ENCODE results near the gene CASK. TPM values are rescaled to one million over a fixed set of nuclear protein-coding genes. Genes with fewer than 3 reads are reported as not detected.
A peak's percentile ranks its signal among the peaks of the same experiment; 100 is the strongest.

The CASK gene
- total RNA-seq, 6 donors from 2014 or later: 25.1 to 61.6 (median 35.3) TPM

GRCh38 chrX:41512394-41512793, 411.0 kb downstream of the CASK start:
- Histone ChIP-seq H3K27ac (no peak overlapping the region), H3K36me3 (no peaks in the 10 kb centered on the region), H3K4me1 (no peaks in the 10 kb centered on the region), H3K9me3 (no peaks in the 10 kb centered on the region), H3K4me3 (no peak overlapping the region), H3K27me3 (no peaks in the 10 kb centered on the region)
- no peak for DNase-seq
- TF ChIP-seq POLR2AphosphoS5 (IDR thresholded peaks at IDR 0.05) (no peak), POLR2A (IDR thresholded peaks at IDR 0.05) (no peak)
- ATAC-seq (ENCODE audit: low FRiP score in 2 of 2): no peak
- 67 to 82% methylated on average over 4 of the region's 4 CpGs for WGBS, 2 donors

- DNase-seq: no peak
- 83 to 87% methylated on average over 4 of the region's 4 CpGs for WGBS, 2 donors
These were observed 415.4 kb downstream of the CASK start for GRCh38 chrX:41507919-41508318.

GRCh38 chrX:41502004-41502403, 421.4 kb downstream of the CASK start:
- Histone ChIP-seq H3K4me3 (no peak overlapping the region), H3K27me3 (no peaks in the 10 kb centered on the region), H3K9me3 (no peaks in the 10 kb centered on the region), H3K27ac (no peak overlapping the region), H3K36me3 (no peaks in the 10 kb centered on the region), H3K4me1 (no peaks in the 10 kb centered on the region)
- TF ChIP-seq POLR2A (IDR thresholded peaks at IDR 0.05) (no peak), EP300 (IDR thresholded peaks at IDR 0.05) (no peak), POLR2AphosphoS5 (IDR thresholded peaks at IDR 0.05) (no peak)
- DNase-seq: no peak
- WGBS, 2 donors: 89 to 100% methylated on average over 1 of the region's 1 CpG
- no peak for ATAC-seq (ENCODE audit: low FRiP score in 2 of 2)

More at GRCh38 chrX:41507919-41508318, 415.4 kb downstream of the CASK start:
- ATAC-seq (ENCODE audit: low FRiP score in 2 of 2): no peak
- H3K36me3 ChIP-seq: no peaks in the 10 kb centered on the region
- no peaks in the 10 kb centered on the region for H3K4me1 ChIP-seq
- TF ChIP-seq EP300 (IDR thresholded peaks at IDR 0.05): no peak
- no peak for TF ChIP-seq POLR2A (IDR thresholded peaks at IDR 0.05)
- TF ChIP-seq CTCF (IDR thresholded peaks at IDR 0.05): no peak
- TF ChIP-seq POLR2AphosphoS5 (IDR thresholded peaks at IDR 0.05): no peak
- H3K27ac ChIP-seq: no peak overlapping the region
- H3K27me3 ChIP-seq: no peaks in the 10 kb centered on the region
- H3K9me3 ChIP-seq: no peaks in the 10 kb centered on the region
- H3K4me3 ChIP-seq: no peak overlapping the region

GRCh38 chrX:41499984-41500383, 423.4 kb downstream of the CASK start:
- Histone ChIP-seq H3K27ac (no peak overlapping the region), H3K27me3 (no peaks in the 10 kb centered on the region), H3K4me1 (no peaks in the 10 kb centered on the region), H3K4me3 (no peak overlapping the region), H3K9me3 (no peaks in the 10 kb centered on the region), H3K36me3 (no peaks in the 10 kb centered on the region)
- no peak for TF ChIP-seq POLR2AphosphoS5 (IDR thresholded peaks at IDR 0.05)
- no peak for TF ChIP-seq POLR2A (IDR thresholded peaks at IDR 0.05)
- TF ChIP-seq CTCF (IDR thresholded peaks at IDR 0.05): no peak
- TF ChIP-seq EP300 (IDR thresholded peaks at IDR 0.05): no peak
- DNase-seq (no peak), ATAC-seq (ENCODE audit: low FRiP score in 2 of 2) (peak in 1 of 2 donors; percentile 63)
- 56 to 85% methylated on average over 1 to 3 of the region's 3 CpGs for WGBS, 2 donors

GRCh38 chrX:41499195-41499594, 424.2 kb downstream of the CASK start:
- ATAC-seq (ENCODE audit: low FRiP score in 2 of 2): no peak
- Histone ChIP-seq H3K27me3 (no peaks in the 10 kb centered on the region), H3K27ac (no peak overlapping the region), H3K4me3 (no peak overlapping the region), H3K9me3 (no peaks in the 10 kb centered on the region), H3K36me3 (no peaks in the 10 kb centered on the region), H3K4me1 (no peaks in the 10 kb centered on the region)
- DNase-seq: no peak
- 64 to 75% methylated on average over 7 of the region's 7 CpGs for WGBS, 2 donors
- TF ChIP-seq CTCF (IDR thresholded peaks at IDR 0.05): no peak
- TF ChIP-seq POLR2AphosphoS5 (IDR thresholded peaks at IDR 0.05): no peak
- no peak for TF ChIP-seq POLR2A (IDR thresholded peaks at IDR 0.05)
- no peak for TF ChIP-seq EP300 (IDR thresholded peaks at IDR 0.05)

GRCh38 chrX:41491267-41492004, 431.9 kb downstream of the CASK start:
- DNase-seq: peak in 1 of 2 donors; percentile 64
- 41 to 45% methylated on average over 8 to 12 of the region's 12 CpGs for WGBS, 2 donors

More at GRCh38 chrX:41491267-41492004, 431.9 kb downstream of the CASK start:
- Histone ChIP-seq H3K4me1 (no peaks in the 10 kb centered on the region), H3K4me3 (no peak overlapping the region), H3K27me3 (no peaks in the 10 kb centered on the region), H3K9me3 (no peaks in the 10 kb centered on the region), H3K36me3 (no peaks in the 10 kb centered on the region), H3K27ac (no peak overlapping the region)
- TF ChIP-seq POLR2AphosphoS5 (IDR thresholded peaks at IDR 0.05): peak; percentile 41 to 47
- peak in 1 of 4 donors; percentile 75 for TF ChIP-seq EP300 (IDR thresholded peaks at IDR 0.05)
- TF ChIP-seq POLR2A (IDR thresholded peaks at IDR 0.05): no peak
- peak; percentile 74 to 76 for ATAC-seq (ENCODE audit: low FRiP score in 2 of 2)

All from upper lobe of left lung (tissue), 6 donors.